ENCODE measurements around the gene JMJD8.

Gene JMJD8

DNA sequence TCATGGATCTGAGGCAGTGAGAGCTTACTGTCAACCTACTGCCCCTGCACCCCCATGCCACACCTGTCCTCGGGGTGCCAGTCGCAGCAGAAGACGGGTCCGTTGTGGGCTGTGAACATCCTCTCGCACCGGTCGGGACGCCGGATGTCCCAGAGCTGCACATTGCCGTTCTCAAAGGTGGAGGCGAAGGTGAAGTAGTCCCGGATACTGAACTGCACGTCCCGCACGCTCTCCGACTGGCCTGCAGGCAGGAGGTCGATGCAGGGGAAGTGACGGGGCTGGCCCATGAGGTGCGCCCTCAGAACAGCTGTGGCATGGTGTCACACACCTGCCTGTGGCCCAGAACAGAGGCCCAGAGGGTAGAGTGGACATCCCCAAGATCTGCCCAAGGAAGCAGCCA, 3.4 kb upstream of the JMJD8 start:
- no peak for DNase-seq

DNA sequence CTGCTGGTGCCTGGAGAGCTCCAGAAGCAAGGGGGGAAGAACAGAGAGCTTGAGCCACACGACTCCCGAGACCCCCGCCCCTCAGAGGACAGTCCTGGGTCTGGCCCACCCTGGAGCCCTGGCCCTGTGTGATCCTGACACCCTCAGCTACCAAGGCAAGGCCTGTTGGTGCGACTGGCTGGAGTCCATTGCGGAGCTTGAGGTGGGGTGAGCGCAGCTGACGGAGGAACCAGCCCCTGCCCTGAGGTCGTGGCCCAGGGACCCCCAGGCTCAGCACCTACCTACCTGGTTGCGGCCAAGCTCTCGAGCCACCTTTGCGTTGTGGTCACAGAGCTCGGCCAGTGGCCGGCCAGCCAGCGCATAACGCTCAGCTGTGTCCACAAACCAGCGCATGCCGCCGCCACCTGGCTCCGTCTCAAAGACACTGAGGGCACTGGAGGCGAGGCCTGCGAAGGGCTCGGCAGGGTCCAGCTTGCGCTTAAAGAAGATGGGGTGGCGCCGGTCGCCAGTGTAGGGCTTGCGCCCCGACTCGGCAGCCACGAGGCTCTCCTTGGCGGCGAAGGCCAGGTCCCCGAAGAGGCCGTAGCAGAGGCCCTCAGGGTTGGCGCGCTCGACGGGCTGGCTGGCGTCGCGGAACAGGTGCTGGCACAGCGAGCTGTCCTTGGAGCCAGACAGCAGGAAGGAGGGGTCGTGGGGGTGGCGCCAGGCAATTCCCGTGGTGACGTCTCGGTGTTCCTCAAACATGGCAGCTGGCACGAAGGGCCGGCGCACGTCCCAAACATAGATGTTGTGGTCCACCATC, 2.5 kb upstream of the JMJD8 start:
- no peak for DNase-seq

DNA sequence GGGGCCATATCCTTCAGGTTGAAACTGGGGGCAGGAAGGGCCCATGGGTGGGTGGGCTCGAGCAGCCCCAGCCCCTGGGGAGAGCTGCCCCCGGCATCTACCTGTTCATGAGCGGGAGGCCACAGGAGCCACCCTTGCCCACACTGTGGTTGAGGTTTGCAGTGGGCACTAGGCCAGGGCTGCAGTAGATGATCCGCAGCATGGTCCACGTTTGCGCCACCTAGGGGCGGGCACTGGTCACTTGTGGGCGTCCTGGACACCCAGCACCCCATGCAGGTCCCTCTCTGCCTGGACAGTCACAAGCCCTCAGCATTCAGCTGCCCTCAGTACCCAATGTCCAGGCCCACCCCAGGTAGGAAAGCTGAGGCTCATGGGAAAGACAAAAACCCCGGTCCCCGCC, 1.8 kb upstream of the JMJD8 start:
- no peak for DNase-seq

DNA sequence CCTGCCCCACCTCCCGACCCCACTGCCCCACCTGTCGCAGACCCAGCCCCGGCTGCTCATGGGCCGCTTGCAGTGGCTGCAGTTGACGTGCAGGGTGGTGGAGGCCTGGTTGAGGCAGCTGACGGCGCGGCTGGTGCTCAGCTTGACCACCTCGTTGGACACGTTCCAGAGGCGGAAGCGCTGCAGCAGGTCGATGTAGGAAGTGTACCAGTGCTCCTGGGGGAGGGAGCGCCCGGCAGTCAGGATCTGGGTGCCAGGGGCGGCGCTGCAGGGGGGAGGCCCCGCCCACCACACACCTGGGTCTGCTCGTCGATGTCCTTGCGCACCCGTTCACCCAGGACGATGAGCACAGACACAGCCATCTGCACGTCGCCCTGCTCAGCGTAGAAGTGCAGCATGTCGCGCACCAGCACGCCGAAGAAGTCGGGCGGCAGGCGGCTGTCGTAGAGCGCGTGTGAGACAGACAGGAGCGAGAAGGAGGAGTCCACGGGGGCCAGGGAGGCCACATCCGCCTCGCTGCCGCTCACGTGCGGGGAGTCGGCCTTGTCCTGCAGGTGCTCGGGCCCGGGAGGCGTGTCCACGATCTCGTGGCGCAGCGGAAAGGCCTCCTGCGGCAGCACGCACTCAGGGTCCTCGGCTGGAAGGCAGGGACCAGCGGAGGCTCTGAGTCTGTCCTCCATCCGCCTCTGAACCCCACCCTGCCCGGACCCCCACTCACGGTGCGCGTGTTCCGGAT, 995 bp upstream of the JMJD8 start:
- DNase-seq, result peak; percentile 59

DNA sequence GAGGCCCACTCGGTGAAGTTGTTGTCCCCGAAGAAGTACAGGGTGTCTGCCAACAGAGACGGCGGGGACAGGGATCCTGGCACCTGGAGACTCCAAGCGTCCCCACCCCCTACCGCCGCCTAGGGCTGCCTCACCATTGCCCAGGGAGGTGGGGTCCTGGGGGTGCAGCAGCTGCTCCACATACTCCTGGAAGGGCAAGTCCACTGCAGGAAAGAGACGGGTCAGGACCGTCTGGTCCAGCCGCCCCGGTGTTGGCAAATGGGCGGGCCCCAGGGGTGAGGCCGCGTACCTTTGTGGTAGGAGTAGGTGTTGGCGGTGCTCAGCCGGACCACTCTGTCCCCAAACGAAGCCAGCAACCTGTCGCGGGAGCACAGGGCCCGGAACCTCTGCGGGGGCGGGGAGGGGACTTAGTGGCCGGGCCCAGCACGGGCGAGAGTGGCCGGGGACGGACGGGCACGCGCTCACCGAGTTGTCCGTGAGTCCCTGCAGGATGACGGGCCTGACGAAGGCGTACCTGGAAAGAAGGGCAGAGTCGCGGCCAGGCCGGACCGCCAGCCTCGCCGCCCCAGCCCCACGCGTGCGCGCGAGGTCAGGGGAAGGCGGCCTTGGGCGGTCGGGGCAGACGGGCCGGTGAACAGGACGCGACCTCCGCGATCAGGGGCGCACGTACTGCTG, 601 bp downstream of the JMJD8 start:
- DNase-seq, result no peak

DNA sequence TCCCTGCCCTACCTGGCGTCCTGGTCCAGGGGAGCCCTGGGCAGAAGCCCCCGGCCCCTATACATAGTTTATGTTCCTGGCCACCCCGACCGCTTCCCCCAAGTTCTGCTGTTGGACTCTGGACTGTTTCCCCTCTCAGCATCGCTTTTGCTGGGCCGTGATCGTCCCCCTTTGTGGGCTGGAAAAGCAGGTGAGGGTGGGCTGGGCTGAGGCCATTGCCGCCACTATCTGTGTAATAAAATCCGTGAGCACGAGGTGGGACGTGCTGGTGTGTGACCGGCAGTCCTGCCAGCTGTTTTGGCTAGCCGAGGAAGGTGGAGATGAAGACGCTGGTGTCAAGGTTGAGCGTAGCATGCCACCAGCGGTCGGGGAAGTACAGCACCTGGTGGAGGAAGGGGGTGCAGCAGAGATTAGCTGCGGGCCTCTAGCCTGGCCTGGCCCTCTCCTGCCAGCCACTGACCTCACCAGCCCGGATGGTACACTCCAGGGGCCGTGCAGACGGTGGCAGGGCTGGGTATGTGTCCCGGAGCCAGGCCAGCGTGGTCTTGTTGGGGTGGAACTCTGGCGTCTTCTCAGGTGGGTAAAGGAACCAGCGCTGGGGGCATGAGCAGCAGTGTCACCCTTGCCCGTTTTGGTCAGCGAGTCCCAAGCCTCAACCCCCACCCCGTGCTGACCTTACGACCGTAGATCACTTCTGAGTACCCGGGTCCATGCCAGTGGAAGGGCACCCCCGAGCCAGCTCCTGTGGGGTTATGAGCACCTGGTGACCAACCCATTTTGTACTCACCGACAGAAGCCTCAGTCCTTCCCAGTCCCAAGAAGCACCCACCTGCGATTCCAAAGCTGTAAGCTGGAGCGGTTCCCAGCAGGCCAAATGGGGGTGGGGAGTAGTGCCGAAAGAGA, 1.4 kb downstream of the JMJD8 start:
- DNase-seq, result no peak

DNA sequence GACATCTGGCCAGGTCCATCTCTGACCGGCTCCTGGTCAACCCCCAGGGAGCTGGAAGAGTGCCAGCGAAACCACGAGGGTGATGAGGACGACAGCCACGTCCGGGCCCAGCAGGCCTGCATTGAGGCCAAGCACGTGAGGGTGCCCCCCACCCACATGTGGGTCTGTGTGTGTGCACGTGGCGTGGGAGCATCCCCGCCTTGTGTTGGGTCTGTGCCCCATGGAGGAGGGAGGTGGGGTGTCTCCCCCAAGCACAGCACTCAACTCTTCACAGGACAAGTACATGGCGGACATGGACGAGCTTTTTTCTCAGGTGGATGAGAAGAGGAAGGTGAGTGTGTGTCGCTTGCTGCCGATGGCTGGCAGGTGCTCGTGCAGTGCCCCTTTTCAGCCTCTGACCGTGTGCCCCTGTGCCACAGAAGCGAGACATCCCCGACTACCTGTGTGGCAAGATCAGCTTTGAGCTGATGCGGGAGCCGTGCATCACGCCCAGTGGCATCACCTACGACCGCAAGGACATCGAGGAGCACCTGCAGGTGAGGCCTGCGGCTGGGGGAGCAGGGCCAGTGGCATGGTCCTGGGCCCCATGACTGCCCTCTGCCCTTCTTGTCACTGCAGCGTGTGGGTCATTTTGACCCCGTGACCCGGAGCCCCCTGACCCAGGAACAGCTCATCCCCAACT, 2.2 kb downstream of the JMJD8 start:
- DNase-seq, result no peak

DNA sequence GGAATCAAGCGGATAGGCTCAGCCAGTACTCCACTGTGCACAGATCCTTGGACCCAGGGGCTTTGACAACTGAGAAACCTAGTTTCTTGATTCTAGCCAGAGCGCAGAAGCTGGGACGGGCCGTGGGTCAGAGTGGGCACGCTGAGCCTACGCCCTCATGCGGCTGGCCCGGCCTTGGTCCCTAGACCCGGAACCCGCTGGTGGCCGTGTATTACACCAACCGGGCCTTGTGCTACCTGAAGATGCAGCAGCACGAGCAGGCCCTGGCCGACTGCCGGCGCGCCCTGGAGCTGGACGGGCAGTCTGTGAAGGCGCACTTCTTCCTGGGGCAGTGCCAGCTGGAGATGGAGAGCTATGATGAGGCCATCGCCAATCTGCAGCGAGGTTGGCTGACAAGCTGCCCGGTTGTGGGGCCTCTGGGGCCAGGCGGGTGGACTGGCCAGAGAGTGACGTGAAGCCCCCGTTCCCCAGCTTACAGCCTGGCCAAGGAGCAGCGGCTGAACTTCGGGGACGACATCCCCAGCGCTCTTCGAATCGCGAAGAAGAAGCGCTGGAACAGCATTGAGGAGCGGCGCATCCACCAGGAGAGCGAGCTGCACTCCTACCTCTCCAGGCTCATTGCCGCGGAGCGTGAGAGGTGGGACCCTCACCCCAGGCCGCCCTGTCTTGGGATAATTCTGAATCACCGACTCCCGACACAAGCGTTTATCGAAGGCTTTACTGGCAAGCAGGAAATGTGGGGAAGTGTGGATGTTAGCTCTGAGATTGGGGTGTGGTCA, 3.0 kb downstream of the JMJD8 start:
- DNase-seq, result no peak

DNA sequence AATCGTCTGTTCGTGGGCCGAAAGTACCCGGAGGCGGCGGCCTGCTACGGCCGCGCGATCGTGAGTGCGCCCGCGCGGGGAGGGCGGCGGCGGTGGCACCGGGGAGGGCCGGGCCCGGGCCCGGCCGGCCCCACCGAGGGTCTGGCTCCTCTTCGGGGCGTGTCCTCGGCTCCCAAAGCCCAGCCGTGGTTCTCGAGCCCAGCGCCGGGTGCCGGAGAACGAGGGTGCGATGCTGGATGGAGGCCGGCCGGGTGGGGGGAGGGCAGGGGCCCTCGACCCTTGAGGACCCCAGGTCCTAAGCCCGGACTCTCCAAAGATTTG, 3.5 kb downstream of the JMJD8 start:
- no peak for DNase-seq

DNA sequence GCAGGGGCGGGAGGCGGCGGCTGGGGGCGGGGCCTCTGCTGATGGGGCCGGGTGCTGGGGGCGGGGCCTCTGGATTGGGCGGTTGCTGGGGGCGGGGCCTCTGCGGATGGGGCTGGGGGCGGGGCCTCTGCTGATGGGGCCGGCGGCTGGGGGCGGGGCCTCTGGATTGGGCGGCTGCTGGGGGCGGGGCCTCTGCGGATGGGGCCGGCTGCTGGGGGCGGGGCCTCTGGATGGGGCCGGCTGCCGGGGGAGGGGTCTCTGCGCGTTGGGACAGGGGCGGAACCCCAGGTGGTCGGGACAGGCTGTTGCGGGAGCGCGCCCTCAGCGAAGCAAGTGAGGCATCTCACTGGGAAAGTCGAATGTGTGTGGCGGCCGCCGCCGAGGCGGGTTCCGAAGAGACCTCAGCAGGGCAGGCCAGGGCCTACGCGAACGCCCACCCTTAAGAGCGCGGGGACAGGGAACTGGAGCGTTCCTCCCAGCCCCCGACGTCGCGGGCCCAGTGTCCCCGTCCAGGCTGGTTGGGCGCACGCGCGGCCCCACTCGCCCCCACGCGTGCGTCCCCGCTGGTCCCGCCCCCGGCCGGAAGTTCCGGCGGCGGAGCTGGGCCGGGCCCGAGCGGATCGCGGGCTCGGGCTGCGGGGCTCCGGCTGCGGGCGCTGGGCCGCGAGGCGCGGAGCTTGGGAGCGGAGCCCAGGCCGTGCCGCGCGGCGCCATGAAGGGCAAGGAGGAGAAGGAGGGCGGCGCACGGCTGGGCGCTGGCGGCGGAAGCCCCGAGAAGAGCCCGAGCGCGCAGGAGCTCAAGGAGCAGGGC, 4.1 kb downstream of the JMJD8 start, which contains the start of gene STUB1:
Gene STUB1 (plus strand): TSS at position 597 of the 811 bp plus-strand sequence. CDS start 116 bp downstream, at position 713.
- peak; percentile 65 for DNase-seq

DNA sequence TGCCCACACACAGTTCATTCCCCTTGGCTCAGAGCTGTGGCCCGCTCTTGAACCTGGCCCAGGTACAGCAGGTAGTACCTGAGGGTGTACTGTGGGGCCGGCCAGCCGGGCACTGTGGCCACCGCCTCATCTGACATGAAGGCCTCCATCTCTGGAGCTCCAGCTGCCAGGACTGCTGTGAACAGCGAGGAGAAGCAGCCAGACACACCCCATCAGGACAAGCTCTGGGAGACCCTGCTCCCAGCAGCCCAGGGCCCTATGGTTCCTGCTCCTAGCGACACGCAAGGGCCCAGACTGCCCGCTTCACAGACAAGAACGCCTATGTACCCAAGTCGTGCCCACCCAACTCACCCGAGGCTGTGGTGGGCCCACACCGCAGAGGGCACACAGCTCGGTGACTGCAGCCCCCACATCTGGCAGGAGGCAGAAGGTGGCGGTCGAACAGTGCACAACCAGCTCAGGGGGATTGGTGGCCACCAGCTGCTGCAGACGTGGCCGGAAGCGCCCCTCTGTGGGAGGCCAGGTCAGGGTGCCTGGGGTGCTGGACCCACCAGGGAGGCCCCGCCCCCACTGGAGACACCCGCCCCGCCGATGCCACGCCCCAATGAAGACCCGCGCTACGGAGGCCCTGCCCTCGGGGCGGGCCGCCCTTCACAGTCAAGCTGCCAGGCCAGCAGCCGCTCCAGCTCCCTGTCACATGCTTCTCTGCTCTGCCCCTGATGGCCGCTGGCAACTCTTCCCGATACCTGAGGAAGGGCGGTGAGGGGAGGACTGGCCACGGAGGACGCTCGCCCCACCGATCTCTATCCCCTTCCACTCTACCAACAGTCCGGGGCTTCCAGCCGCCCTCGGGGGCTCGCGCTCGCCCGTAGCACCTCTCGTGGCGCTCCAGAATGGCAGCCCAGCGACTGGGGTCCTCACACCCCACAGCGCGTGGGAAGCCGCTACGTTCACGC, 5.0 kb downstream of the JMJD8 start:
- DNase-seq, result no peak

DNA sequence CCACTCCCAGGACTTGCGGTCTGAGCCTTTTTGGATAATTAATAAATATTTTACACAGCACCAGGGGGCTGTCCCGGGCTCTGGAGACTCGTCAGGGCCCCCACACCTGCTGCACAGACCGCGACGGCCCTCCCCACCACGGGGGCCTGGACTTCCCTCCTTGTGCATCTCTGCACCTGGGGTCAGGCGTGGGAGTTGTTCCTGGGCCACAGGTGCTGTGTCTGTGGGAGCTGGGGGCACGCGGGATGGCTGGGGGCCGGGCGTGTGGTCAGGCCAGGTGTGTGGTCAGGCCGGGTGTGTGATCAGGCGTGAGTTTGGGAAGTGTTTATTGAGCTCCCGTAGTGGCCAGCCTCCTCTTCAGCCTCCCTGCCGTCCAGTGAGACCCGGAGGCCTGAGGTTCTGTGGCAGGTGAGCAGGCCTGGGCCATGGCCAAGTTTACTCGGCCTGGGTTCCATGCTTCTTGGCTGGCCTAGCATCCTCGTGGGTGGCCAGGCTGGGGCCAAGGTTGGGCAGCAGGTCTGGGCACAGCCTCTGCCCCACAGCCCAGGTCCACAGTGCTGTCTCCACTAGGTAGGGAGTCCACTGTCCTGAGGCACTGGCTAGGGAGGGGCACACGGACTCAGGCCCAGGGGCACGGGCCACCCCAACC, 5.8 kb downstream of the JMJD8 start:
- DNase-seq, result no peak

DNA sequence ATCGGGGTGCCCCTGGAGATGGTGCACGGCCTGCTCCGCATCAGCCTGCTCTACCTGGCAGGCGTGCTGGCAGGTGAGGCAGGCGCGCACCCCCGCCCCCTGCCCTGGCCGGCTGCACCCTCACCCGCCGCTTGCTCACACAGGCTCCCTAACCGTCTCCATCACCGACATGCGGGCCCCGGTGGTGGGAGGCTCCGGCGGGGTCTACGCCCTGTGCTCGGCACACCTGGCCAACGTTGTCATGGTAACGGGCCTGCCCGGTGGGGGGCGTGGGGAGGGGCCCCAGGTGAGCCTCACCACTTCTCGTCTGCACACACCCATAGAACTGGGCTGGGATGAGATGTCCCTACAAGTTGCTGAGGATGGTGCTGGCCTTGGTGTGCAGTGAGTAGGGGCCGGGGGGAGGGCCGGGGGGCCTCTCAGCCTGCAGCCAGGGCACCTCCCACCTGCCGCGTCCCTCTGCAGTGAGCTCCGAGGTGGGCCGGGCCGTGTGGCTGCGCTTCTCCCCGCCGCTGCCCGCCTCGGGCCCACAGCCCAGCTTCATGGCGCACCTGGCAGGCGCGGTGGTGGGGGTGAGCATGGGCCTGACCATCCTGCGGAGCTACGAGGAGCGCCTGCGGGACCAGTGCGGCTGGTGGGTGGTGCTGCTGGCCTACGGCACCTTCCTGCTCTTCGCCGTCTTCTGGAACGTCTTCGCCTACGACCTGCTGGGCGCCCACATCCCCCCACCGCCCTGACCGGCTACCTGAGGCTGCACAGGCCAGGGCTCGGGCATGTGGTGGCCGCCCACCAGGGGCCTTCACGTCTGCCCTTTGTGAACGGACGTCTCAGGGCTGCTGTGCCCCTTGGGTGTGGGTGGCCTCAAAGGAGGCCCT, 6.6 kb downstream of the JMJD8 start:
- DNase-seq, result no peak

DNA sequence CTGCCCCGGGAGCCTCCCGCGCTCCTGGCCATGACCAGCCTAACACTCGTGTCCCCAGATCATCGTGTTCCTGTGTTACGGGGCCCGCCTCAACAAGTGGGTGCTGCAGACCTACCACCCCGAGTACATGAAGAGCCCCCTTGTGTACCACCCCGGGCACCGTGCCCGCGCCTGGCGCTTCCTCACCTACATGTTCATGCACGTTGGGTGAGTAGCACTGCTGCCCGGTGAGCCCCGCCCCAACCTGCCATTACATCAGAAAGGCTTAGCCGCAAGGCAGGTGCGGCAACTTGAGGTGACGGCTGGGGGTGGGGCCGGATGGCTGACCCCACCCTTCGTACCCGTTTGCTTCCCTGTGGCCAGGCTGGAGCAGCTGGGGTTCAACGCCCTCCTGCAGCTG, 7.2 kb downstream of the JMJD8 start:
- peak; percentile 82 for DNase-seq

DNA sequence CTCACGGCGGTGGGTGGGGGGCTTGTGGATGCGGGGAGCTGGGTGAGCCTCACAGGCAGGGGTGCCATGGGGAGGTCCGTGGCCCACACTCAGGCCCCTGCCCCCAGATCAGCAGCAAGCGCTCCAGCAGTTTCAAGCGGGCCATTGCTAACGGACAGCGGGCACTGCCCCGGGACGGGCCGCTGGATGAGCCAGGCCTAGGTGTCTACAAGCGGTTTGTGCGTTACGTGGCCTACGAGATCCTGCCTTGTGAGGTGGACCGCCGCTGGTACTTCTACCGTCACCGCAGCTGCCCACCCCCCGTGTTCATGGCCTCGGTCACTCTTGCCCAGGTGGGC, 7.6 kb downstream of the JMJD8 start:
- no peak for DNase-seq

DNA sequence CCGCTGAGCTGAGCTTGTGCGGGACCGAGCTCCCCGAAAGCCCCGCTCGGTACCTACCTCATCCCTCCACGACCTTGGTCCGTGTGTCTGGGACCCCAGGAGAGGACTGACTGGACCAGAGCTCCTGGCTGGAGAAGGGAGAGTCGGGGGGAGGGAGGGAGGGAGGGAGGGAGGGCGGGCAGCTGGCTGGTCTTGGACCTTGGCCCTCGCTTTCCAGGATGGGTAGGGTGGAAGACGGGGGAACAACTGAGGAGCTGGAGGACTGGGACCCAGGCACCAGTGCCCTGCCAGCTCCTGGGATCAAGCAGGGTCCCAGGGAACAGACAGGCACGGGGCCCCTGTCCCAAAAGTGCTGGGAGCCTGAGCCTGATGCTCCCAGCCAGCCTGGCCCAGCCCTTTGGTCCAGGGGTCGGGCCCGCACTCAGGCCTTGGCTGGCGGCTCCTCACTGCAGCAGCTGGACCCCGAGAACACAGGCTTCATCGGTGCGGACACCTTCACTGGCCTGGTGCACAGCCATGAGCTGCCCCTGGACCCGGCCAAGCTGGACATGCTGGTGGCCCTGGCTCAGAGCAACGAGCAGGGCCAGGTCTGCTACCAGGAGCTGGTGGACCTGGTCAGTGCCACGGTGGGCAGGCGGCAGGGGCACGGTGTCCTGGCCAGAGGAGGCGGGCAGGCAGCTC, 8.1 kb downstream of the JMJD8 start:
- no peak for DNase-seq
